GM23338 (cell line): Measurements from ENCODE around the gene BMX. TPM values are rescaled to one million over a fixed set of nuclear protein-coding genes. Genes with fewer than 3 reads are reported as not detected.

Experiments
- ATAC-seq: fragments of 200-7000 bp; cut with Tn5 transposase; 3 replicates; pipeline ENCODE4 v1.9.1; 2020
- DNase-seq: peaks from one replicate; pipeline ENCODE4 v3.0.0-alpha.2; 2015; ENCODE audit warnings: low spot score
- H2AFZ ChIP-seq: fragments of 200-600 bp; sonication (generic); 2 replicates; pipeline ENCODE4 v1.8.0; 2016; ENCODE audit warnings: antibody characterized with exemption, mild to moderate bottlenecking, moderate library complexity
- H3F3A ChIP-seq: fragments of 200-600 bp; sonication (generic); replicated peaks from 2 replicates; pipeline ENCODE4 v1.8.0; 2017; ENCODE audit warnings: antibody characterized with exemption, mixed run types, low read depth
- H3K27ac ChIP-seq: fragments of 200-600 bp; sonication (generic); 2 replicates; pipeline ENCODE4 v1.6.1; 2016; ENCODE audit warnings: low read depth
- H3K27me3 ChIP-seq: fragments of 200-600 bp; sonication (generic); 2 replicates; pipeline ENCODE4 v1.8.0; 2016; ENCODE audit warnings: mild to moderate bottlenecking, mixed run types, moderate library complexity; ENCODE audit not compliant: insufficient read depth
- H3K36me3 ChIP-seq: fragments of 200-600 bp; sonication (generic); 2 replicates; pipeline ENCODE4 v1.8.0; 2016; ENCODE audit warnings: mild to moderate bottlenecking; ENCODE audit not compliant: insufficient read depth
- H3K4me1 ChIP-seq: fragments of 200-600 bp; sonication (generic); 2 replicates; pipeline ENCODE4 v1.8.0; 2016; ENCODE audit warnings: mild to moderate bottlenecking, moderate library complexity; ENCODE audit not compliant: insufficient read depth
- H3K4me2 ChIP-seq: fragments of 200-600 bp; sonication (generic); 2 replicates; pipeline ENCODE4 v1.7.1; 2017; ENCODE audit warnings: mixed run types
- H3K4me3 ChIP-seq: fragments of 200-600 bp; sonication (generic); 2 replicates; pipeline ENCODE4 v1.6.1; 2016; ENCODE audit warnings: mixed run types
- H3K79me2 ChIP-seq: fragments of 200-600 bp; sonication (generic); replicated peaks from 2 replicates; pipeline ENCODE4 v1.8.0; 2017; ENCODE audit warnings: mild to moderate bottlenecking; ENCODE audit not compliant: insufficient read depth
- H3K9me2 ChIP-seq: fragments of 200-600 bp; sonication (generic); 2 replicates; pipeline ENCODE4 v1.8.0; 2017; ENCODE audit not compliant: insufficient read depth
- H4K20me1 ChIP-seq: fragments of 200-600 bp; sonication (generic); replicated peaks from 2 replicates; pipeline ENCODE4 v1.8.0; 2017; ENCODE audit warnings: mild to moderate bottlenecking; ENCODE audit not compliant: insufficient read depth
- H3K27ac Mint-ChIP-seq: 2 replicates; pipeline ENCODE4 v1.8.0; 2020; ENCODE audit warnings: inconsistent platforms, mild to moderate bottlenecking, moderate library complexity, mixed read lengths
- H3K27me3 Mint-ChIP-seq: 3 replicates; pipeline ENCODE4 v1.8.0; 2022; ENCODE audit warnings: low read depth, mild to moderate bottlenecking, moderate library complexity, mixed read lengths, inconsistent platforms; ENCODE audit not compliant: insufficient read depth, poor library complexity
- H3K36me3 Mint-ChIP-seq: 3 replicates; pipeline ENCODE4 v1.8.0; 2021; ENCODE audit warnings: low read depth, mild to moderate bottlenecking, inconsistent platforms, moderate library complexity, mixed read lengths
- H3K4me1 Mint-ChIP-seq: 3 replicates; pipeline ENCODE4 v1.8.0; 2020; ENCODE audit warnings: mild to moderate bottlenecking, inconsistent platforms, mixed read lengths
- H3K4me3 Mint-ChIP-seq: 3 replicates; pipeline ENCODE4 v1.8.0; 2021; ENCODE audit warnings: moderate library complexity, mild to moderate bottlenecking, inconsistent platforms, mixed read lengths
- H3K9me3 Mint-ChIP-seq: 3 replicates; pipeline ENCODE4 v1.8.0; 2020; ENCODE audit warnings: moderate library complexity, mild to moderate bottlenecking, inconsistent platforms, mixed read lengths
- ETS1 ChIP-seq: IDR thresholded peaks from 2 replicates; pipeline ENCODE4 v1.6.1; 2016; ENCODE audit warnings: antibody characterized with exemption
- EZH2phosphoT487 ChIP-seq: fragments of 200-600 bp; sonication (generic); IDR thresholded peaks from one replicate; pipeline ENCODE4 v1.8.1; 2018; ENCODE audit warnings: antibody characterized with exemption; ENCODE audit not compliant: unreplicated experiment
- JUNB ChIP-seq: IDR thresholded peaks from one replicate; pipeline ENCODE4 v1.6.1; 2016; ENCODE audit warnings: antibody characterized with exemption; ENCODE audit not compliant: unreplicated experiment
- NANOG ChIP-seq: IDR thresholded peaks from 2 replicates; pipeline ENCODE4 v1.6.1; 2016; ENCODE audit warnings: antibody characterized with exemption, borderline replicate concordance
- REST ChIP-seq: IDR thresholded peaks from one replicate; pipeline ENCODE4 v1.6.1; 2018; ENCODE audit warnings: antibody characterized with exemption; ENCODE audit not compliant: unreplicated experiment
- STAT1 ChIP-seq: IDR thresholded peaks from one replicate; pipeline ENCODE4 v1.6.1; 2016; ENCODE audit warnings: antibody characterized with exemption; ENCODE audit not compliant: unreplicated experiment
- ZNF114 ChIP-seq: fragments of 250-450 bp; sonication (Bioruptor Pico); IDR thresholded peaks from 2 replicates; pipeline ENCODE4 v1.5.0; 2020; ENCODE audit warnings: mild to moderate bottlenecking, moderate library complexity
- polyA plus RNA-seq: library from polyadenylated mRNA; unstranded; fragments of >200 nt; fragmentation: Nextera tagmentation; extraction: Ambion mirVana; gene quantifications from 2 replicates; pipeline ENCODE4 v1.2.1, GENCODE V29; 2016
- total RNA-seq: library from RNA; depleted of rRNA; stranded (reverse); fragments of >200 nt; shearing (Covaris generic); gene quantifications from 2 replicates; pipeline ENCODE4 v1.2.3, GENCODE V29; 2014
- TF ChIP-seq, protein P1 (sequence below), 2 experiments: fragments of 200-600 bp in 1 of 2; sonication (generic) in 1 of 2; conservative IDR thresholded peaks; 2 replicates each; pipeline versions ENCODE4 v1.5.1 to v1.6.1; 2016 to 2017; ENCODE audit warnings: antibody characterized with exemption in 2 of 2, low read depth in 2 of 2, mild to moderate bottlenecking in 2 of 2, moderate library complexity in 1 of 2

Gene BMX
- total and polyA plus RNA-seq, 2 experiments from 2014 or later: not detected

GRCh38 chrX:15524417-15524816 is 23.8 kb downstream of the BMX start:
- Histone ChIP-seq H3K27me3 (no peaks in the 10 kb centered on the region), H4K20me1 (no peaks in the 10 kb centered on the region), H3K27ac (no peak overlapping the region), H3K9me2 (no peaks in the 10 kb centered on the region), H3F3A (no peaks in the 10 kb centered on the region), H3K36me3 (no peaks in the 10 kb centered on the region), H3K4me1 (no peaks in the 10 kb centered on the region), H3K79me2 (no peaks in the 10 kb centered on the region), H2AFZ (no peak overlapping the region), H3K4me3 (no peak overlapping the region), H3K4me2 (no peak overlapping the region)
- no peak for TF ChIP-seq STAT1
- ATAC-seq (no peak), DNase-seq (no peak)
- Mint-ChIP-seq H3K4me3 (no peak overlapping the region), H3K27ac (no peak overlapping the region), H3K4me1 (no peaks in the 10 kb centered on the region), H3K9me3 (no peaks in the 10 kb centered on the region), H3K27me3 (no peaks in the 10 kb centered on the region), H3K36me3 (no peaks in the 10 kb centered on the region)

DNA sequence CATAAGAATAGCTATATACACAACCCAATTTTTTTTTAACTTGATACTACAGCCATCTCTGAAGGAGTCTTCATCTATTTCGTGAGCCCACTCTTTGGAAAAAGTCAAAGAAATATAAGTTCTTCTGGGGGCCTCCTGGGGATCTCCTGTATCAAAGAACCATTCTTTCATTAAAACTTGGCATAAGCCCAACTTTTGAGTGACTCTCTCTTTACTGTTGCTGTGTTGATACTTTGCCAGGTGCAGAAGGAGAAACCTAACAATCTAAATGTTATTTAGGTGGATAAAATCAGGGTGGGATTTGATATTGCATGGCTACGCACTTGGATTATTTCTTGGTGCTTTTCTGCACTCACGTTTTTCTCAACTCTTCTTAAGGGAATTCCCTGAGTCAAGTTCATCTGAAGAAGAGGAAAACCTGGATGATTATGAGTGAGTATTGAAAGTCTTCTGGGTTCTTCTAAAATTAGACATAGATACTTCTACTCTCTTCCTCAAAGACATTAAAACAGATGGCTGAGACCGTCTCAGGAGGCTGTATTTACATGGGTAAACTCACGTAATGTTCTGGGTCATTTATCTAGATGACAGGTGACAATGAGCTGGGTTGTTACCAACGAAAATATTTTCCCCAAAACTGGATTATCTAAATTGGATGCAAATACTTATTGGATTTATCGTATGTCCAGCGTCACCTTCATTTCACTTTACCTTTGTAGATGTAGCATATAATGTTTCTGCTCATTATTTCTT is 25.2 kb downstream of the BMX start:
- H3K4me3 Mint-ChIP-seq: no peak overlapping the region
- Histone ChIP-seq H3K27me3 (no peaks in the 10 kb centered on the region), H3K27ac (no peak overlapping the region), H3K4me3 (no peak overlapping the region), H3F3A (no peaks in the 10 kb centered on the region), H3K9me2 (no peaks in the 10 kb centered on the region), H3K36me3 (no peaks in the 10 kb centered on the region), H4K20me1 (no peaks in the 10 kb centered on the region), H3K4me2 (no peak overlapping the region), H2AFZ (no peak overlapping the region), H3K79me2 (no peaks in the 10 kb centered on the region), H3K4me1 (no peaks in the 10 kb centered on the region)
- ATAC-seq: no peak
- no peaks in the 10 kb centered on the region for H3K9me3 Mint-ChIP-seq
- TF ChIP-seq, protein P1, sequence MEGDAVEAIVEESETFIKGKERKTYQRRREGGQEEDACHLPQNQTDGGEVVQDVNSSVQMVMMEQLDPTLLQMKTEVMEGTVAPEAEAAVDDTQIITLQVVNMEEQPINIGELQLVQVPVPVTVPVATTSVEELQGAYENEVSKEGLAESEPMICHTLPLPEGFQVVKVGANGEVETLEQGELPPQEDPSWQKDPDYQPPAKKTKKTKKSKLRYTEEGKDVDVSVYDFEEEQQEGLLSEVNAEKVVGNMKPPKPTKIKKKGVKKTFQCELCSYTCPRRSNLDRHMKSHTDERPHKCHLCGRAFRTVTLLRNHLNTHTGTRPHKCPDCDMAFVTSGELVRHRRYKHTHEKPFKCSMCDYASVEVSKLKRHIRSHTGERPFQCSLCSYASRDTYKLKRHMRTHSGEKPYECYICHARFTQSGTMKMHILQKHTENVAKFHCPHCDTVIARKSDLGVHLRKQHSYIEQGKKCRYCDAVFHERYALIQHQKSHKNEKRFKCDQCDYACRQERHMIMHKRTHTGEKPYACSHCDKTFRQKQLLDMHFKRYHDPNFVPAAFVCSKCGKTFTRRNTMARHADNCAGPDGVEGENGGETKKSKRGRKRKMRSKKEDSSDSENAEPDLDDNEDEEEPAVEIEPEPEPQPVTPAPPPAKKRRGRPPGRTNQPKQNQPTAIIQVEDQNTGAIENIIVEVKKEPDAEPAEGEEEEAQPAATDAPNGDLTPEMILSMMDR (conservative IDR thresholded peaks at IDR 0.05; ENCODE audit: low read depth in 2 of 2): no peak
- no peak for TF ChIP-seq STAT1
- no peak for TF ChIP-seq REST
- no peak for TF ChIP-seq JUNB
- TF ChIP-seq NANOG: no peak
- no peak for TF ChIP-seq EZH2phosphoT487
- no peak for TF ChIP-seq ETS1
- no peak for TF ChIP-seq ZNF114 (CRISPR knock-in tag)
- DNase-seq: no peak
- H3K27me3 Mint-ChIP-seq: no peaks in the 10 kb centered on the region
- H3K36me3 Mint-ChIP-seq: no peaks in the 10 kb centered on the region
- no peak overlapping the region for H3K27ac Mint-ChIP-seq
- no peaks in the 10 kb centered on the region for H3K4me1 Mint-ChIP-seq
